ENCODE measurements around the gene BMP8A.
"Not testable (repeated sequence)": the region's sequence is repeated elsewhere in the genome, so short reads cannot be mapped to it uniquely, and the experiment has no call there.

Gene BMP8A

GRCh38 chr1:39508266-39508665, 16.8 kb downstream of the BMP8A start:
- DNase-seq, result no peak

- no peak for DNase-seq
These were observed 17.4 kb downstream of the BMP8A start for GRCh38 chr1:39508857-39509305.

- peak; percentile 15 for DNase-seq
These were observed 18.0 kb downstream of the BMP8A start for GRCh38 chr1:39509360-39510009.

- DNase-seq, result not testable (repeated sequence)
These were observed 19.2 kb downstream of the BMP8A start for GRCh38 chr1:39510570-39511186.

GRCh38 chr1:39511477-39511876, 20.0 kb downstream of the BMP8A start:
- not testable (repeated sequence) for DNase-seq

GRCh38 chr1:39512234-39512847, 20.9 kb downstream of the BMP8A start:
- DNase-seq, result not testable (repeated sequence)

- DNase-seq, result not testable (repeated sequence)
These were observed 23.3 kb downstream of the BMP8A start for GRCh38 chr1:39514710-39515124.

GRCh38 chr1:39515131-39516086, 24.0 kb downstream of the BMP8A start:
- not testable (repeated sequence) for DNase-seq

GRCh38 chr1:39516841-39517240, 25.4 kb downstream of the BMP8A start:
- DNase-seq, result not testable (repeated sequence)

- DNase-seq, result not testable (repeated sequence)
These were observed 26.5 kb downstream of the BMP8A start for GRCh38 chr1:39517936-39518335.

- not testable (repeated sequence) for DNase-seq
These were observed 27.9 kb downstream of the BMP8A start for GRCh38 chr1:39519376-39519775.

GRCh38 chr1:39522221-39522620, 30.8 kb downstream of the BMP8A start:
- DNase-seq, result not testable (repeated sequence)

- no peak for DNase-seq
These were observed 31.5 kb downstream of the BMP8A start for GRCh38 chr1:39522661-39523567.

- no peak for DNase-seq
These were observed 32.7 kb downstream of the BMP8A start for GRCh38 chr1:39524171-39524570.

- no peak for DNase-seq
These were observed 33.3 kb downstream of the BMP8A start for GRCh38 chr1:39524591-39525365.

GRCh38 chr1:39525366-39526165, 34.1 kb downstream of the BMP8A start:
- peak; percentile 59 for DNase-seq

- DNase-seq, result no peak
These were observed 35.2 kb downstream of the BMP8A start for GRCh38 chr1:39526466-39527189.

- DNase-seq, result not testable (repeated sequence)
These were observed 35.7 kb downstream of the BMP8A start for GRCh38 chr1:39527190-39527579.

GRCh38 chr1:39528082-39528481, 36.6 kb downstream of the BMP8A start:
- no peak for DNase-seq

All from CD4-positive, alpha-beta T cell treated with Interleukin-12 subunit alpha and Interleukin-12 subunit beta, for 1 hour (primary cell).